ENCODE data around the gene NHLRC2. TPM values are rescaled to one million over a fixed set of nuclear protein-coding genes. Genes with fewer than 3 reads are reported as not detected.

NHLRC2 gene
- 4.9 and 33.7 TPM in 2 replicates for total RNA-seq

GRCh38 chr10:113854013-113854760 is at the start of gene NHLRC2, which contains the start of gene DCLRE1A:
Gene NHLRC2 (plus strand): TSS chr10:113854661. CDS start chr10:113854873, 212 bp downstream.
Gene DCLRE1A (minus strand): TSS chr10:113854082. CDS start chr10:113853182, 900 bp downstream.

Other genes with a start within 250 kb of the NHLRC2 start
- gene NRAP, start 190.6 kb upstream of the NHLRC2 start, total RNA-seq, result not detected in 2 replicates
- gene CASP7, start 174.7 kb upstream of the NHLRC2 start, total RNA-seq, result 26.6 and 36.6 TPM in 2 replicates
- gene PLEKHS1, start 103.0 kb upstream of the NHLRC2 start, total RNA-seq, result not detected in 2 replicates
- gene DCLRE1A, start 579 bp upstream of the NHLRC2 start, total RNA-seq, result 2.6 and 4.4 TPM in 2 replicates
- not detected in 2 replicates for gene ADRB1, start 189.2 kb downstream of the NHLRC2 start, total RNA-seq

Measured in myometrial cell (primary cell).